ENCODE measurements around the gene CD200.

The CD200 gene

GRCh38 chr3:112333381-112334317 is 693 bp downstream of the CD200 start:
- DNase-seq = no peak

GRCh38 chr3:112334691-112335433 is 1.9 kb downstream of the CD200 start:
- no peak for DNase-seq

- no peak for DNase-seq
Measured at GRCh38 chr3:112335434-112335781, 2.5 kb downstream of the CD200 start.

- no peak for DNase-seq
Measured at GRCh38 chr3:112338021-112338726, 5.2 kb downstream of the CD200 start.

GRCh38 chr3:112338727-112339056 is 5.7 kb downstream of the CD200 start:
- no peak for DNase-seq

- no peak for DNase-seq
Measured at GRCh38 chr3:112339134-112339533, 6.2 kb downstream of the CD200 start.

GRCh38 chr3:112339609-112340008 is 6.7 kb downstream of the CD200 start:
- no peak for DNase-seq

- no peak for DNase-seq
Measured at GRCh38 chr3:112341386-112341785, 8.4 kb downstream of the CD200 start.

- no peak for DNase-seq
Measured at GRCh38 chr3:112345681-112346080, 12.7 kb downstream of the CD200 start.

- no peak for DNase-seq
Measured at GRCh38 chr3:112346491-112347122, 13.7 kb downstream of the CD200 start.

- no peak for DNase-seq
Measured at GRCh38 chr3:112348943-112349342, 16.0 kb downstream of the CD200 start.

GRCh38 chr3:112349557-112349956 is 16.6 kb downstream of the CD200 start:
- no peak for DNase-seq

- no peak for DNase-seq
Measured at GRCh38 chr3:112350018-112350810, 17.3 kb downstream of the CD200 start.

GRCh38 chr3:112351036-112351435 is 18.1 kb downstream of the CD200 start:
- DNase-seq = no peak

- DNase-seq = no peak
Measured at GRCh38 chr3:112351823-112352222, 18.9 kb downstream of the CD200 start.

- no peak for DNase-seq
Measured at GRCh38 chr3:112352720-112353119, 19.8 kb downstream of the CD200 start.

GRCh38 chr3:112353365-112353764 is 20.4 kb downstream of the CD200 start:
- no peak for DNase-seq

GRCh38 chr3:112354642-112355306 is 21.8 kb downstream of the CD200 start:
- DNase-seq = no peak

- DNase-seq = no peak
Measured at GRCh38 chr3:112355307-112355687, 22.3 kb downstream of the CD200 start.

- no peak for DNase-seq
Measured at GRCh38 chr3:112357930-112358780, 25.2 kb downstream of the CD200 start.

GRCh38 chr3:112360561-112360960 is 27.6 kb downstream of the CD200 start:
- no peak for DNase-seq

All from activated gamma-delta T cell treated with Interleukin-2 at 50 U/mL for 16 hours (primary cell).